ENCODE measurements around the gene NDOR1. TPM values are rescaled to one million over a fixed set of nuclear protein-coding genes. Genes with fewer than 3 reads are reported as not detected.
A peak's percentile ranks its signal among the peaks of the same experiment; 100 is the strongest.

NDOR1 gene
- total RNA-seq, 1 experiment from 2014 or later, result 23.8 TPM

- DNase-seq (ENCODE audit: low spot score), result no peak
These were observed 15.0 kb downstream of the NDOR1 start for GRCh38 chr9:137220317-137221094.

GRCh38 chr9:137221095-137221505 lies 15.6 kb downstream of the NDOR1 start:
- DNase-seq (ENCODE audit: low spot score), result no peak

- DNase-seq (ENCODE audit: low spot score), result no peak
These were observed 16.1 kb downstream of the NDOR1 start for GRCh38 chr9:137221506-137222111.

GRCh38 chr9:137222190-137223077 lies 16.9 kb downstream of the NDOR1 start, which contains the start of gene RNF208:
RNF208 (minus strand) TSS chr9:137222240; CDS start chr9:137221212, 1,028 bp downstream.
- DNase-seq (ENCODE audit: low spot score), result no peak

GRCh38 chr9:137223078-137223970 lies 17.8 kb downstream of the NDOR1 start:
- peak; percentile 100 for DNase-seq (ENCODE audit: low spot score)

GRCh38 chr9:137224830-137225694 lies 19.6 kb downstream of the NDOR1 start, which contains the start of gene CYSRT1:
CYSRT1 (plus strand) TSS chr9:137225174; CDS start chr9:137225622, 448 bp downstream.
- no peak for DNase-seq (ENCODE audit: low spot score)

- no peak for DNase-seq (ENCODE audit: low spot score)
These were observed 20.3 kb downstream of the NDOR1 start for GRCh38 chr9:137225699-137226331.

- peak; percentile 94 for DNase-seq (ENCODE audit: low spot score)
These were observed 21.0 kb downstream of the NDOR1 start for GRCh38 chr9:137226338-137227053.

GRCh38 chr9:137227054-137227852 lies 21.8 kb downstream of the NDOR1 start, which contains the start of gene RNF224:
RNF224 (plus strand) TSS chr9:137227502; CDS start chr9:137228336, 834 bp downstream.
- peak; percentile 91 for DNase-seq (ENCODE audit: low spot score)

GRCh38 chr9:137227853-137228505 lies 22.5 kb downstream of the NDOR1 start:
- no peak for DNase-seq (ENCODE audit: low spot score)

- no peak for DNase-seq (ENCODE audit: low spot score)
These were observed 23.0 kb downstream of the NDOR1 start for GRCh38 chr9:137228506-137228967.

- no peak for DNase-seq (ENCODE audit: low spot score)
These were observed 23.7 kb downstream of the NDOR1 start for GRCh38 chr9:137228968-137229896.

GRCh38 chr9:137229903-137230704 lies 24.6 kb downstream of the NDOR1 start:
- no peak for DNase-seq (ENCODE audit: low spot score)

GRCh38 chr9:137230705-137231371 lies 25.3 kb downstream of the NDOR1 start, which contains the start of gene SLC34A3:
SLC34A3 (plus strand) TSS chr9:137230901; CDS start chr9:137231703, 802 bp downstream.
- no peak for DNase-seq (ENCODE audit: low spot score)

All from A172 (cell line).